ENCODE results near the gene METTL9.
"Not testable (repeated sequence)": the region's sequence is repeated elsewhere in the genome, so short reads cannot be mapped to it uniquely, and the experiment has no call there.

Gene METTL9

DNA sequence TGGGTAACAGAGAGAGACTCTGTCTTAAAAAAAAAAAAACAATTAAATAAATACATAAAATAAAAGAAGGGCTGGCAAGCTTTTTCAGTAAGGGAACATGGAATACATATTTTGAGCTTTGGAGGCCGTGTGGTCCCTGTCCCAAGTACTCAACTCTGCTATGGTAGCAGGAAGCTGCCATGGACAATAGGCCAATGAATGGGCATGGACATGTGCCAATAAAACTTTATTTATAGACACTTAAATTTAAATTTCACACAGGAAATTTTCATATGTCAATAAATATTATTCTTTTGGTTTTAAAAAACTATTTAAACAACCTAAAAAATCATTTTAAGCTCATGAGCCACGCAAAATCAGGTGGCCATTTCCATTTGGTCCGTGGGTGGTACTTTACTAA, 68.2 kb downstream of the METTL9 start:
- no peak for DNase-seq

DNA sequence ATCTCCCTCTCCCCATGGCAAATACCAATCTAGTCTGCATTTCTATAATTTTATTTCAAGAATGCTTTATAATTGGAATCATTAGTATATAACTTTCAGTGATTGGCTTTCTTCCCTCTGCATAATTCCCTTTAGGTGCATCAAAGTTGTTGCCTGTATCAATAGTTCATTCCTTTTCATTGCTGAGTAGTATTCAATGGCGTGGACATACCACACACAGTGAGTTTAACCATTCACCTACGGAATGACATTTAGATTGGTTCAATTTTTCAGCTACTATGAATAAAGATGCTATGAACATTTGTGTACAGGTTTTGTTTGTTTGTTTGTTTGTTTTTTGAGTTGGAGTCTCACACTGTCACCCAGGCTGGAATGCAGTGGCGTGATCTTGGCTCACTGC, 74.1 kb downstream of the METTL9 start:
- DNase-seq = no peak

DNA sequence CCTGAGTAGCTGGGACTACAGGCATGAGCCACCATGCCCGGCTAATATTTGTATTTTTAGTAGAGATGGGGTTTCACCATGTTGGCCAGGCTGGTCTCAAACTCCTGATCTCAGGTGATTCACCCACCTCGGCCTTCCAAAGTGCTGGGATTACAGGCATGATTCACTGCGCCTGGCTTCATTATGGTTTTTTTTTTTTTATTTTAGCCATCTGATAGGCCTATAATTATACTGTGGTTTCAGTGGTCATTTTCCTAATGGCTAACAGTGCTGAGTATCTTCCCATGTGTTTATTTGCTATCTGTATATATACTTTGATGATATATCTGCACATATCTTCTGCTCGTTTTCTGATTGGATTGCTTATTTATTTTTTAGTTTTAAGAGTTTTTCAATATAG, 75.1 kb downstream of the METTL9 start:
- not testable (repeated sequence) for DNase-seq

DNA sequence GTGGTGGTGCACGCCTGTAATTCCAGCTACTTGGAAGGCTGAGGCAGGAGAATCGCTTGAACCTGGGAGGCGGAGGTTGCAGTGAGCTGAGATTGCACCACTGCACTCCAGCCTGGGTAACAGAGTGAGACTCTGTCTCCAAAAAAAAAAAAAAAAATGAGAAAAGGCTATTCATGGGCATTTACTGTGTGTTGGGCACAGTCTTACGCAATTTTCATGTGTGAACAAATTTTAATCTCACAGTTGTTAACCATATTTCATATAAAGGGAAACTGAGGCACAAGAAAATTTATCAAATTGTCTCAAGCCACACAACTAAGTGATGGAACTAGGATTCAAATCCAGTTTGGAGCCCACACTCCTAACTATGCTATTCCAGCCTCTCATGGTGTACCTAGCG, 81.3 kb downstream of the METTL9 start:
- DNase-seq = not testable (repeated sequence)

DNA sequence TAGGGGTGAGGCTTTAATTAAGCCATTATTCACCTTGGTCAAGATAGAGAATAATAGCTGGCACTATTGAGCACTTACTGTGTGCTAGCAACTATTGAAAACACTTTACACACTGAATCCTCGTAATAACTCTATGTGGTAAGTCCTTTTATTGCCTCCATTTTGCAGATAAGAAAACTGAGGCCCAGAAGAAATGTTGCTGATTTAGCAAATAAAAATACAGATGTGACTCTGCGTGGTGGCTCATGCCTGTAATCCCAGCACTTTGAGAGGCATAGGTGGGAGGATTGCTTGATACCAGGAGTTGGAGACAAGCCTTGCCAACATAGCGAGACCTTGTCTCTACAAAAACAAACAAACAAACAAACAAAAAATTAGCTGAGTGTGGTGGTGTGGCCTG, 83.8 kb downstream of the METTL9 start:
- DNase-seq = no peak

DNA sequence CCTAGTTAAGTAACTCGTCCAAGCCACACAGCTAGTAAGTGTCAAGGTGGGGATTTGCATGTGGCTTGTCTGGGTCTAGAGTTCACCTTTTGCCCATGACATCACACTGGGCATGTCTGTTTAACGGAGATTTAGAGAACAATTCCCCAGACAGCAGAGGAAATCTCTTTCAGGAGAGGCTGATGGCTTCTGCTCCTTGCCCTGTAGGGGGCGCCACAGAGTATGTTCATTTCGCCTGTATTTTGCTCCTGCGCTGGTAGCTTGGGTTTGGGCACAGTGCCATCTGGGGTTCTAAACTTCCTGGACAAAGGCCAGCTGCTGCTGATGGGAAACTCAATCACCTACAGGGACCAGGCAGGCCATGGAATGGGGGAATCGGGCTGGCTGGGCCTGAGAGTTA, 84.8 kb downstream of the METTL9 start:
- DNase-seq = no peak

DNA sequence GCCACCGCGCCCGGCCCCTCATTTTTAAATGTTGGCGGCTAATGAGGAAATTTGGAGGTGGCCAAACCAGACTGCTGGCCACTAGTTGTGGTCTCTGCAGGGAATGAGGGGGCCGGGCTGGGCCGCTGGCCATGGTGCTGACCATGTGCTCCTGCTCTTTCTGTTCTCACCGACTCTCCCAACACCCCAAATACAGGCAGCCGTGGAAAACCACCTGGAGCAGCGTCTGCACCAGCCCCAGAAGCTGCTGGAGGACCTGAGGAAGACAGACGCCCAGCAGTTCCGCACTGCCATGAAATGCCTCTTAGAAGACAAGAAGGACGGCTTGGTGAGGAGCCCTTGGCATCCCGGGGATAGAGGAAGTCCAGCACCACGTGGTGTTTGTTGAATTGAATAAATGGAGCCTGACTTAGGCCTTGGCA, 85.7 kb downstream of the METTL9 start:
- DNase-seq = no peak

DNA sequence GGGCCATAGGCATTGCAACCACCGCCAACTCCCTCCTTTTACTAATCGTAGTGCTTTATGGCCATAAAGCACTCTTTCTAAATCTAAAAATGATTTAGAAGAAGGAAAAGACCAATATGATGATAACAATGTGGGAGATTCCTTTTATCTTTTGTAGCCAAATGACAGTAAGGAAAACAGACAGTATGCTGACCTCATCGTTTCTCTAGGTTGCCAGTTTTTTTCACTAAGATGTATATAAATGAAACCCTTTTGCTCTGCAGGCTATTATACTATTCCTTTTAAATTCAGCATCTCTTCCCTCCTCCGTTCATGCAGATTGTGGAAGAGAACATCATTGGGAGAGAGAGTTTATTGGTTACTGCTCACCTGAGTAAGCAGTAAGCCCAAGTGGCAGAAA, 89.7 kb downstream of the METTL9 start:
- DNase-seq = no peak

DNA sequence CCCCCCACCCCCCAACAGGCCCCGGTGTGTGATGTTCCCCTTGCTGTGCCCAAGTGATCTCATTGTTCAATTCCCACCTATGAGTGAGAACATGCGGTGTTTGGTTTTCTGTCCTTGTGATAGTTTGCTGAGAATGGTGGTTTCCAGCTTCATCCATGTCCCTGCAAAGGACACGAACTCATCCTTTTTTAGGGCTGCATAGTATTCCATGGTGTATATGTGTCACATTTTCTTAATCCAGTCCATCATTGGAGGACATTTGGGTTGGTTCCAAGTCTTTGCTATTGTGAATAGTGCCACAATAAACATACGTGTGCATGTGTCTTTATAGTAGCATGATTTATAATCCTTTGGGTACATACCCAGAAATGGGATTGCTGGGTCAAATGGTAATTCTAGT, 91.6 kb downstream of the METTL9 start:
- DNase-seq = not testable (repeated sequence)

DNA sequence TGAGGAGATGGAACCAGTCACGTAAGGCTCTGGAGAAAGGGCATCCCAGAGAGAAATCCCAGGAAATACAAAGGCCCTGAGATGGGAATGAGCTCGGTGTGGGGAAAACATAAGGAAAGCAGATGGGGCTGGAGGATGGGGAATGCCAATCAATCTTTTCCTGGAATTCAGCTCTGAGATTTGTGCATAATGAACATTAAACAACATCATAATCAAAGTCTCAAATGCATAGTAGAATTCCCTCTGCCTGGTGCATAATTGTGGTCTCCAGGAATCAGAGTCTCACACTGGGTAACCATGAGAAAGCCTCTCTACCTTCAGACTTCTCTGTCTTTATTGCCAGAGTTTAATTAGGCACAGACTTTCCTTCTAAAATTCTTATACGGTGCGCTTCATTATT, 95.2 kb downstream of the METTL9 start:
- no peak for DNase-seq

DNA sequence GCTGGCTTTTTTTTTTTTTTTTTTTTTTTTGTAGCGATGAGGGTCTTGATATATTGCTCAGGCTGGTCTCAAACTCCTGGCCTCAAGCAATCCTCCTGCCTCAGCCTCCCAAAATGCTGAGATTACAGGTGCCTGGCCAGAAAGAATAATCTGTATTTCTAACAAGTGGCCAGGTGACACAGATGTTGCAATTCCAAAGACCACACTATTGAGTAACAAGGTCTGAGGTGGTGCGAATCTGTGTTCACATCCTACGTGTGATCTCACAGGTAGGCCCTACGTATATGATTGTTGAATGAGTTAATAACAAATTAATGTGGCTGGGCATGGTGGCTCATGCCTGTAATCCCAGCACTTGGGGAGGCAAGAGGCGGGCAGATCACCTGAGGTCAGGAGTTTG, 97.7 kb downstream of the METTL9 start:
- DNase-seq = no peak

DNA sequence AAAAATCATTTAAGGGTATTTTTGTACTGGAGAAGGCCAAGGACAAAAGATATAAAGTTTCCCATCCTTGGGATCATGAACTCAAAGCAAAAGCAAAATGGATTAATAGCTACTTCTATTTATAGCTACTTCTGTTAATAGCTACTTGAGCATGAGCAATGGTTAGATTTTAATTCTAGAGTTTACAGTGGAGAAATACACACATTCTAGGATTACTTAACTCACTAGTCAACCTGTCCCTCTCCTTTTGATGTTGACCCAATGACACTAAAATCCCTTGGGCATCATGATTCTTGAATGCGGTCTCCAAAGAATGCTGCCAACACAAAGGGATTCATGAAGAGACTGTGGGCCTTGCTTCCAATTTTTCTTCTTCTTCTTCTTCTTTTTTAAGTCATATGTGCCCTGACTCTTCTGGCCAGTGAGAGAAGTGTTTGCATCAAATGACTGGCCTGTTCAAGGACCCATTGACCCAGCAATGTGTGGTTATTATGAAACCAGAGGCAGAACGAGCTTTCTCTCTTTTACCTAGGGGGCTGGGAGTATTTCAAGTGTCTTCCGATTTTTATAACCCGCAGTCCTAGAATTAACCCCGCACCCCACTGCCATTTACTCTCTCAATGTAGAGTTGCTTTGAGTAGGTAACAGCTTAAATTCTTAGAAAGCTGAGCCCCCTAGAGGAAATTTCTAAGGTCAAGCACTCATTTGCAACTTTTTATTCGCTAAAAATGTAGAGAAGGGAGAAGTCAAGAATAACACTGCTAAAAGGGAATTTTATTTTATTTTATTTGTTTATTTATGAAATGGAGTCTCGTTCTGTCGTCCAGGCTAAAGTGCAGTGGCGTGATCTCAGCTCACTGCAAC, 99.0 kb downstream of the METTL9 start:
- DNase-seq = no peak

DNA sequence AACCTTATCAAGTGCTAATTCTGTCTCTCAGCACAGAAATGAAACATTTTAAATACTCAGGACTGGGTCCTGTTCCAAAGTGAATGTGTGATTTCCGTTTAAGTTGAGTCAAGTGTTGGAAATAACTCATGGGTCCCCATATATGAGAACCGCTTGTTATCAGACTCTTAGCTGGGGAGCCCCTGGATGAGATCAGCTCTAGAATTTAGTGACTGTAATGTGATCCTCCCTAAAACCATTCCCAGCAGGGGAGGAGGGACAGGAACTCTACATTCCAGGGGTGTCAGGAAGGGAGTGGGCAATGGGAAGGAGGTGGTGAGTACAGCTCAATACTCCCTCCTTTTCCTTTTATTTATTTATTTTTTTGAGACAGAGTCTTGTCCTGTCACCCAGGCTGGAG, 101.9 kb downstream of the METTL9 start:
- DNase-seq = no peak

DNA sequence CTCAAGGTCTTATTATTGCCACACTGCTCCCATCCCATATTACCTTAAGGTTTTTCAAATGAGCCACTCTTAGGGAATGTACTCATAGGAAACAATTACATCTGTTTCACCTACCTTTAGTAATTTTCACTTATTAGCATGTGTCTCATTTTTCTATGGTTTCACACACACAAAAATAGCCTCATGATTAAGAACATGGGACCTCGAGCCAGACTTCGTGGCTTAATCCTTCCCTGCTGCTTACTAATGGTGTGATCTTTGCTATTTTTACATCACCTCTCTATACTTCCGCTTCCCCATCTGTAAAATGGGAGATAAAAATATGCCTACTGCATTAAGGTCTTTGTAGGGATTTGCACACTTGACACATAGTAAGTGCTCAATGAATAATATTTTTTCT, 102.9 kb downstream of the METTL9 start:
- no peak for DNase-seq

DNA sequence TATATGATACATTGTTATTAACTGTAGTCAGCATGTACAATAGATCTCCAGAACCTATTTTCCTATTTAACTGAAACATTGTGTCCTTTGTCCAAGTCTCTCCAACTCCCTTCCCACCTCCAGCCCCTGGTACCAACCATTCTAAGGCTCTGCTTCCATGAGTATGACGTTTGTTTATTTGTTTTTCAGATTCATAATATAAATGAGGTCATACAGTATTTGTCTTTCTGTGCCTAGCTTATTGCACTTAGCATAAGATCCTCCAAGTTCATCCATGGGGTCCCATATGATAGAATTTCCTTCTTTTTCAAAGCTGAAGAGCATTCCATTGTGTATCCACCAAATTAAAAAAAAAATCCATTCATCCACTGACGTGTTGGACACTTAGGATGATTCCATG, 103.8 kb downstream of the METTL9 start:
- no peak for DNase-seq

DNA sequence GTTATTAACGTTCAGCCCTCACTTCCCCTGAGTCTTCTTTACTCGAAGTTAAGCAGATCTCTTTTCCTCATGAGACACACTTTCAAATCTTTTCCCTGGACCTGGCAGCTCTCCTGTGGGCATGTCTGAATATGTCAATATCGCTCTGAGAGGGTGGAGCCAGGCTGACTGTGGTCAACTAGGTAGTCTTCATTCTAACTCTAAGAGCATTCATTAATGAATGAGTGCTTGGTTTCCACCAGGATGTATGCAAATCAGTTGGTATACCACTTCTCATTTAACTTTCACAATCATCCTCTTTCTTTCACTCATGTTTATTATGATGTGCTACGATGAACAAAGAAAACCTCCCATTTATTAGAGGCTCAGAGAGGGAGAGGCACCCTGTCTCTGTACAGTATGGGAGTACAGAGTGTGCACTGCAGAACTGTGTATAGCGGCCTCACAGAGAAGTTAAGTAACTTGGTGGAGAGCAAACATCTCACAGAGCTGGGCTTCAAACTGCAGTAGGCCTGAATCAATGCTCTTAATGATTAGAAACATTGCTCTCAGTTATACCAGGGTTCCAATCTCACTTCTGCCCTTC, 104.3 kb downstream of the METTL9 start:
- DNase-seq = no peak

DNA sequence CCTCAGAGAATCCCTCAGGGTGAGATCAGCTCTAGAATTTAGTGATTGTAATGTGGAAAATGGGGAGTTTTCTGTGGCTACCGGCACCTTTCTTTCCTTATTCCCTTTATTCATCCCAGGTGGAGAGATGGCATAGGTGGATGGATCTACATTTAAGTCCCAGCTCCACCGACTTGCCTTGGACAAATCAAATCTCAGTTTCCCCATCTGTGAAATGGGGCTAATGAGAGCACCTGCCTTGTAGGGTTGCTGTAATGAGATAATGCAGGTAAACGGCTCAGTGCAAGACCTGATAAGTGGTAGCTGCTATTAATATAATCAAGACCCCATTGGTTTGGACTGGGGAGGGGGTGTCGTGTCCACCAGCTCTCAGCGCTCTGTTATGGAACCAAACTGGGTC, 104.9 kb downstream of the METTL9 start:
- DNase-seq = no peak

DNA sequence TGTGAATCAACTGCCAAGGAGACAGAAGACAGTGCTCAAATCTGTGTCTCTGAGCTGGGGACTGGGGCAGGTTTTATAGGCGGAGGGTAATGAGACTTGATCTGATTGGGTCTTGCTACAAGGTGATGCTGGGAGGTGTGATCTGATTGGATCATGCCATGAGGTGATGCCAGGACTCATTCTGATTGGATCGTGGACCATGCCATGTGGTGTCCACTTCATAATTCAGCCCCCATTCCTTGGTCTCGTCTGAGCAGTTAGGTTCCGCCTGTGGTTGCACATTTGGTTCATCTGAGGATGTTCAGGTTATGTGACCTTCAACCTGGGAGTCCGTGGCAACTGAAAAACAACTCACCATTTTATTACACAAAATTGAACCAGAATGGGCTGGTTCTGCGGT, 105.4 kb downstream of the METTL9 start:
- no peak for DNase-seq

Data from right forelimb (tissue), 1 donor.